Astrocyte (in vitro differentiated cells and primary cell): ENCODE data around the gene ZC3H18.

Source experiments
- CTCF ChIP-seq: IDR thresholded peaks from 2 replicates; pipeline ENCODE4 v1.5.1; 2011; ENCODE audit warnings: low read depth, mild to moderate bottlenecking, inconsistent platforms, low read length, moderate library complexity; ENCODE audit not compliant: insufficient read depth
- EZH2 ChIP-seq: IDR thresholded peaks from 2 replicates; pipeline ENCODE4 v1.6.1; 2012; ENCODE audit warnings: mild to moderate bottlenecking, low read length, inconsistent platforms; ENCODE audit not compliant: insufficient read depth

GRCh38 chr16:88628512-88628974, 58.3 kb downstream of the ZC3H18 start:
- TF ChIP-seq CTCF: peak; percentile 31
- no peak for TF ChIP-seq EZH2
